Measurements from ENCODE around the gene SULT1C2.
"Not testable (repeated sequence)": the region's sequence is repeated elsewhere in the genome, so short reads cannot be mapped to it uniquely, and the experiment has no call there.

Gene SULT1C2

DNA sequence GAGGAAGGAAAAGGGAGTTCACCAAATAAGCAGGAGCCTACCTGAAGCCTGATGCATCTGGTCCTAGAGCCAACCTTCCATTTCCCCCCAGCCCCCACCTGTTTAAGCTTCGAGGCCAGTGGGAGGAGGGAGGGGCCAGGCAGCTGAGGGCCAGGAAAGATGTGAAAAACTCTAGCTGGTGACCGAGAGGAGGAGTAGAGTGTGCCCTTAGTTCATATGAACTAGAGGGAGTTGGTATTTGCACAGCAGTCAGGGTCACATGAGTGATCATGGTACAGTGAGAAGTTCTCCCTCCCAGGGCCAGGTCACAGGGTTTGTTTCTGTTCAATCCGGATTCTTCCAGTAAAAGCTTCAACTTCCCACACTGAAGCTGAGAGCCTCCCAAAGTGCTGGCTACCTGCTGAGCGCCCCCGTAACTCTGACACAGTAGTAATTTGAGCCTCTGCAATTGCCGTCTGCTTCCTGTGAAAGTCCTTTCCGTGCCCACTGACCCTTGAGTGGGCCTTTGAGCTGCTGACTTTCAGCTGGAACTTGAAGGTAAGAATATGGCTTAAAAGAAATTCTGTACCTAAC, at the start of gene SULT1C2:
SULT1C2 (plus strand) TSS at position 362 of the 573 bp plus-strand sequence. CDS start 4,773 bp downstream, outside the sequence.
- DNase-seq (ENCODE audit: low read depth, low spot score): peak; percentile 35

DNA sequence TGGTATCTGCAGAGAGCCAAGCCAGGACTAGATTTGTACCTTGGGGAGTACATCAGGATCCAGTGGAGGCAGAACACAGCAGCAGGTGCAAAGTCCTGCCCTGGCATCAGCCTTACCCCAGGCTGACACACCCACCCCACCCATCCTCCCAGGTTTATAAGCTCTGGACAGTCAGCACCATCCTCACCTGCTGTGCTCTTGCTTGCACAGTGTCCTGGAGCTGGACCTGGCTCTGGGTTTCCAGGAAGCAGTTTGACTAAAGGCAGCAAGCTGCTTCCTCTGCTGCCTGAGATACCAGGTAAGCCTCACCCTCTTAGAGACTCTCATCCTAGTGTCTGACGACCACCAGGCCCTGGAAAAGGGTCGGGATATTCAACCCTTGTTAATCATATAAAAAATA, 48.9 kb upstream of the SULT1C2 start, which contains the start of gene SULT1C3:
SULT1C3 (plus strand) TSS at position 183 of the 400 bp plus-strand sequence. CDS start 7,227 bp downstream, outside the sequence.
- no peak for DNase-seq (ENCODE audit: low read depth, low spot score)

DNA sequence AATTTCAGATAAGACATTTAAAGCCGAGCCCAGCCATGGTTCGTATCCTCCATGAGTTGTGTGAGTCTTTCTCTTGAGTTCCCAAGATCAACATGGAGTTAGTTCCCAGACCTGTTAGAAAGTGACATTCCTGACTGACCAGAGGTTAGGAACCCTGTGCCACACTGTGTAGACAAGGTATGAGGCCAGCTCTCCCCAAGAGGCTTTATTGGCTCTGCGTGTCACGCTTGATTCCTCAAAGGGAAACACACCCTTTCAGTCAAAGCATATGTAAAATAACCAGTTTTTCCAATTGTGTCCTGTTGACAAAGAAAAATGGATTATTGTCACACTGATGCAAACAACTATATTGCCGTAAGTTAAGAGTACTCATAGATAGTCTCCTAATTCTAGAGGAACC, 47.7 kb upstream of the SULT1C2 start:
- DNase-seq (ENCODE audit: low read depth, low spot score): no peak

DNA sequence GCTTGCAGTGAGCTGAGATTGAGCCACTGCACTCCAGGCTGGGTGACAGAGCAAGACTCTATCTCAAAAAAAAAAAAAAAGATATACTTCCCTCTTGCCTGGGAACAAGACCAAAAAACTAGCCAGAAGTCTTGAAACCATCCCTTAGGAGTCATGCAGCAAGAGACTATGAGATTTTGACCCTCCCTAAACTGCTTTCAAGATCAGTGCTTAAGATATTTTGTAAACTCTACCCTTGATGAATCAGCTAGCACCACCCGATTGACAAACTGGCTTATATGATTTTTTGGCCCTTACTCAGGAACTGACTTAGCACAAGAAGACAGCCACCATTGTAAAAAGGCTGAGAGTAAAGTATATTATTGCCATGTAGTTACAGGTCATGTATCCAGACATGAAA, 45.1 kb upstream of the SULT1C2 start:
- no peak for DNase-seq (ENCODE audit: low read depth, low spot score)

DNA sequence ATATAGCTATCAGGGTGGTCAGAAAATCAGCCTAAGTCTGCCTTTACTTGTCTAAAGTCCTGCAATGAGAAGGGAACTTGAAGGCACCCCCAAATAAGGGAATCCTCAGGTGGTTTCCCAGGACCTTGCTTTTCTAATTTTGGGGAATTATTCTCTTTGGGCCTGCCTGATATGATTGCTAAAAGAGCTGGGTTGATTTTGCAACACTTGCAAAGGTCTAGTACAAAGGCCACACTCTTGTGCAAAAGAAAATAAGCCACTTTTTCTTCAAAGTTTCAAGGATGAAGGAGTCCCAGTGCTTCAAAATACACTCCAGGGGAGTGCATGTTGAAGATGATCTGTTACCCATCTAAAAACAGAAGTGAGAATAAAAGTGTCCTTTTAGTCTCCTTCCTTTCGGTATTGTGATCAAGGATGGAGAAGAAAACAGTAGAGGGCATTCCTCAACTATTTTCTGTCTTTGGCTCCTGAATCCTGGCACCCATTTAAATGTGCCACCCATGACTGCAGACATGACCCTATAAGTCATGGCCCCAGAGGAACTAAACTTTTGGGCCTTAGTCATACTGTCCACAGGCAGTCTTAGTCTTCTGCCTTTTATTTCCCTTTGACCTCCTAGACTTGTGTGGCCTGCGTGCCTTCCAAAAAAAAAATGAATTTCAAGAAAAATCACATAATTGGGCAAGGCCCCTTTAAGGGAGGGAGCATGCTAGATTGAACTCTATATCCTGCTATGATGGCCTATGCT, 43.9 kb upstream of the SULT1C2 start:
- no peak for DNase-seq (ENCODE audit: low read depth, low spot score)

DNA sequence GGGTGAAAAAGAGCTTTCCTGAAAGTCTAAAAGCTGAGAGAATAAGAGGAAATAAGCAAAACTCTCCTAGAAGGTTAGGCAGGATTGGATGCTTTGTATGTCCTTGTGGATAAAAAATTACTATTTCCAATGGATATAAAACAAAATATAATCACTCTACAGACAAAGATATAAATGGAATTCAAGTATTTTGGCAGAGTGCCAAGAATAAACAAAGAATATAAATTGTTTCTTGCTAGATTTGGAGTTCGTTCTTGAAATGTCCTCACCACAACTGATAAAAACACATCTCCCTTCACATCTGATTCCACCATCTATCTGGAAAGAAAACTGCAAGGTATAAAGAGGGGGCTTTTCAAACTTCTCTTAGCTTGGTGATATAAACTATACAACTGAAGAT, 35.6 kb upstream of the SULT1C2 start:
- DNase-seq (ENCODE audit: low read depth, low spot score): no peak

- no peak for DNase-seq (ENCODE audit: low read depth, low spot score)
Observed at GRCh38 chr2:108257757-108258331, 30.9 kb upstream of the SULT1C2 start.

DNA sequence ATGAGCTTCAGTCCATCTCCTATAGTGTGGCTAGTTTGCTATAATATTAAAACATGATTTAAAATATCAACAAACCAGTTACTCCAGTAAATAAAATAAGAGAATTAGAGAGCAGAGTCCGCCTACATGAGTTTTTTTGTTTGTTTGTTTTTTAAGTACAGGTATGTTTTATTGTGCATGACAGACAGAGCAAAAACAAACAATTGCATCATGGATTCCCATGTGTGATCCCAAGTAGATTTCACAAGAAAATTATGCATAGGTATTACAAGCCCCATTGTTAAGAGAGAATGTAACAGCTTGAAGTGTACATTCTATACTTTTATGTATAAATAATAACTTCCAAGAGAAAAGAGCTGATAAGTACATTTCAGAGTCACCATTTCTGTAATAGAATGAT, 27.9 kb upstream of the SULT1C2 start:
- no peak for DNase-seq (ENCODE audit: low read depth, low spot score)

DNA sequence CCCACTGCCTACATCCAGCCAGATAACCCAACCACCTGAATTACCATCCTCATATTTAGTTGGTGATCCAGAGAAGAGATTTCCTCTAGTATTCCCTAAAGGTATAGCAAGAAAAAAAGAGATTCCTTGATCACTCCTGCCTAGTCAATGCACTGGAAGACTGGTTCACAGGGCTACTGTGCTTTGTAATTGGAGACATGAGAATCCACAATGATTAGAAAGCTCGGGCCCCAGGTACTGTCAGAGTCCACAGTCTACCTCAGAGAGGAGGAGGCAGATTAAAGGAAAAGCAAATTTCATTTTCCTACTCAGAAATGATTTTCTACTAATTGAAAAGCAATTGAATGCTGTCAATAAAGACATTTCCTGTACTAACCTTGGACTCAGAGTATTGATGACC, 26.7 kb upstream of the SULT1C2 start:
- DNase-seq (ENCODE audit: low read depth, low spot score): no peak

DNA sequence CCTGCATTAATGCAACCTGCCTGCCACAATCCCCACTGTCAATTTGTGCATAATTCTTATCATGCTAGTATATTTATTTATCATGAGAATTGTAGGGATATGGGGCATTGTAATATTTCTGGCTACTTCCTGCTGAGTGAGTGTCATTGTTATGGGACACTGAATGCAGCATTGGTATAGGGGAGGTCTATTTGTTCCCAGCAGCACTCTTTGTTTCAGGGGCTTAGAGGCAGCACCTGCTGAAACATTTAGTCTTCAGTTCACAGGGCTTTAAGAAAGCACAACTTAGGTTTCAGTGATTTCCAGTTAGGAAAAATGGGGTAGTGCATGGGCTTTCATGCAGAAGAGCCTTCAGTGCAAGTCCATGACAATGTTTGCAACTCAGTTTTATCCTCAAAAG, 25.3 kb upstream of the SULT1C2 start:
- no peak for DNase-seq (ENCODE audit: low read depth, low spot score)

DNA sequence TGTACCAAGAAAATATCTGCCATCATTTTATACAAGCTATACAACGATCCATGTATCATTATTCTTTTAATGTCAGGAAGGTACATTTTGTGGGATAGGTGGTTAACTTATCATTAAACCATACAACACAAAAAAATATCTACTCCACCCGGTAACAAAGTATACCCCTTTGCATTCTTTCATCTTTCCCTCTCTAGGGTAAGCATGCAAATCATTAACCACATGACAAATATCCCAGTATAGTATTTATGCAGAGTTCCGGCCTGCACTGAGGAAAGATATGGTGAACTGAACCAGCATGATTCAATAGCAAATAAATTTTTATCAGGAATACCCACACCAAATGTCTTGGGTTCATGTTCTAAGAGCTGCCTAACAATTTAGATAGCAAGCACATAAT, 22.5 kb upstream of the SULT1C2 start:
- DNase-seq (ENCODE audit: low read depth, low spot score): no peak

- no peak for DNase-seq (ENCODE audit: low read depth, low spot score)
Observed at GRCh38 chr2:108267101-108267500, 21.6 kb upstream of the SULT1C2 start.

GRCh38 chr2:108268001-108268400, 20.7 kb upstream of the SULT1C2 start:
- DNase-seq (ENCODE audit: low read depth, low spot score): no peak

DNA sequence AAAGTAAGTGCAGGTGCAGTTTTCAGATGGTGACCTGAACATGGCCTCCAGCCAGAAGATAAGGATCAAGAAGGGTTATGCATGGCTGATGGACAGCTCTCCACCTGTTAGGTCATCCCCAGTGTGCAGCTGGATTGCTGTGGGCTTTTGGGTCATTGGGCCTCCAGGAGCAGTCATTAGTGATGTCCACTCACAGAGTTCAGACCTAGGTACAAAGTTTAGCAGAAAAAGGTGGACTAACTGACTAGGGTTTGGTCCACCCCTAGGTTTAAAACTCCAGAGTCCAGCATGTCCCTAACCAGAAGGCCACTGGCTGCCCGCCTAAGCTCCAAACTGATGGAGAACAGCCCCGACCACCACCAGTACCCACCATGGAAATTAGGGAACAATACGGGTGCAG, 18.3 kb upstream of the SULT1C2 start:
- no peak for DNase-seq (ENCODE audit: low read depth, low spot score)

DNA sequence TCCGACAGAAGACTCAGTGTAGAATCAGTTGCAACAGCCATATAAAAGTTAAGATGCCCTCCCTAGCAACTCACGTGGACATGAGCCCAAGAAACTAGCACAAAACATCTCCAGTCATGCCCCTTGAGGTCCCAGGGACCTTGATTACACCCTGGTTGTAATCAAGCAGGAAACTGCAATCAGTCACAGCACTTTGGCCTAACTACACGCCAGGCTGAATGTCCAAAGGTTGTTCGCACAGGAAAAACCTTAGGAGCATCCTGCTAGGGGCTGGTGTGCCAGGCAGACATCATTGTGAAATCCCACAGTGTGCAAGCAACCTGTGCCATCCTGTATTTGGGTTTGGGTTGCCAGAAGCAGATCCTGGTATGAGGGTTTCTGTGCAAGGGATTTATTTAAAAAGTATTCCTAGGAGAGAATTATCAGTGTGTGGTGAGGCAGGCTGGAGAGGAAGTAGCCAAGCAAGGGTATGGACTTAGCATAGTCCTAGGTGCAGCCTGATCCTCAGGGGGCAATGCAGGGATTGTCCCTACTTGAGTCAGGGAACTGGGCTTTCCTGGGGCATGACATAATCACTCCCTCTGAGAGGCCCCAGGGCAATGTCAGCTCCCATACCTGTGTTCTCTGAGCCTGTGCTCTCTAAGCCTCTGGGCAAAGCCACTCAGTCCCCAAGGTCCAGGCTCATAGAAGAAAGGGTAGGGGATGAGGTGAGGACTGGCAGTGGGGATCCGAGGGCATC, 17.8 kb upstream of the SULT1C2 start:
- DNase-seq (ENCODE audit: low read depth, low spot score): no peak

DNA sequence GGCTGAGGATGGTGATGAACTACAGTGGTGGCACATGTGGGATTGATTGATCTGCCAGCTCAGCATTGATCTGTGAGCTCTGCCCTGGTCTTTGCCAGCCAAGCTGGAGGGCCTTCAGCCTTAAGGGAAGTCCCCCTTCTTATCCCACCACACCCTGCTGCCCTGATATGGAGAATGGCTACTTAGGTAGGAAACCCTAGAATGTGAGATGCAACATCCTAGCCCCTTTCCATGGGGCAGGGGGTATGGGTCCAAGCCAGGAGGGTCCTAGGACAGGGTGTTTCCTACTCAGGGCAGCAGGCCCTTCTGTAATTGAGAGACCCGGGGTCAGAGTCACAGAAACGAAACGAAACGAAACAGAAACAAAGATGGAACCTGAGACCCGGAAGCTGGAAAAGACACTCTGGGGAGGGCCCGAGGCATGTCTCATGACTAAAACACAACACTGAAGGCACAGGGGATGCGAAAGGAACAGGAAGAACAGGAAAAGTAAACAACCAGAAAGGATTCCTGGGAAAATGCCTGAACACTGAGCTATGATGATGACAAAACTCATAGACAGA, 16.9 kb upstream of the SULT1C2 start:
- no peak for DNase-seq (ENCODE audit: low read depth, low spot score)

- DNase-seq (ENCODE audit: low read depth, low spot score): no peak
Observed at GRCh38 chr2:108278631-108279030, 10.1 kb upstream of the SULT1C2 start.

GRCh38 chr2:108279468-108279867, 9.2 kb upstream of the SULT1C2 start:
- DNase-seq (ENCODE audit: low read depth, low spot score): no peak

DNA sequence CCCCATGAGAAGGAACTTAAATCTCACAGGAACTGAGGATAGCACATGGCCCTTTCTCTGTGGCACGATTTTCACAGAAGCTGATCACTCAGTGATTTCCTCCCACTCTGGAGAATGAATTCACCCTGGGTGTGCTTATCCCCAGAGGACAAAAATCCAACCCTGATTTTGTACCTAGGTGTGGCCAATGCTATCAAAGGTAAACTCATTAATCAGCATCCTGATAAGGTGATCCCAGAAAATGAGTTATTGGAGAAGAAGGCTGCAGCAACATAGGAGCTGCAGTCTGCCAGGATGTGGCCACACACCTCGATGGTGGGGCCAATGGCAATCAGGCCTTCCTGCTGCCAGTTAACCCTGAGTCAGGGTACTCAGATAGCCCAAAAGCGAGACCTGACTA, 8.2 kb upstream of the SULT1C2 start:
- no peak for DNase-seq (ENCODE audit: low read depth, low spot score)

DNA sequence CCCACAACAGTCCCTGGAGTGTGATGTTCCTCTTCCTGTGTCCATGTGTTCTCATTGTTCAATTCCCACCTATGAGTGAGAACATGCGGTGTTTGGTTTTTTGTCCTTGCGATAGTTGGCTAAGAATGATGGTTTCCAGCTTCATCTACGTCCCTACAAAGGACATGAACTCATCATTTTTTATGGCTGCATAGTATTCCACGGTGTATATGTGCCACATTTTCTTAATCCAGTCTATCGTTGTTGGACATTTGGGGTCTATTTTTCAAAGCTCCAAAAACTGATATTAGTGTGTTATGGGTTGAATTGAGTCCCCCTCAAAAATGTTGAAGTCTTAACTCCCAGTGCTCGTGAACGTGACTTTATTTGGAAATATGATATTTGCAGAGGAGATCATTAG, 4.1 kb upstream of the SULT1C2 start:
- not testable (repeated sequence) for DNase-seq (ENCODE audit: low read depth, low spot score)

DNA sequence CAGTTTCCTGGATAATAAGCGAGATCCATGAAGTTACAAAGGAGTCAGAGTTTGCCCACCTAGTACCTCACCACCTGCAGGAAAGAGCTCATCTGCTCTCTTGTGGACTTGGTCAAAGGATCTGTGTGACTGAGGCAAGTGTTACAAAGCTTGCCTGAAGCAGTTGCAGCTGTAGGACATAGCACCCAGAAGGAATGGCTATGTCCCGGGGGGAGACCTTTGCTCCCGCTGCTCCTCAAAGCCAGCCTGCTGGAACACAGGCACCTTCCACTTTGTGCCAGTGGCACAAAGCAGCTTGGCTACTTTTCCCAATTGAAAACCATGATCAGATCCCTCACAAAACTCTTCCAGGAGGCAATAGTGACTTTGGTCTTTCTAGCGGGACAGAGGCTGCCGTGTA, 3.1 kb upstream of the SULT1C2 start:
- no peak for DNase-seq (ENCODE audit: low read depth, low spot score)

GRCh38 chr2:108287169-108287568, 1.5 kb upstream of the SULT1C2 start:
- DNase-seq (ENCODE audit: low read depth, low spot score): no peak
